Measurements from ENCODE around the gene HADHB.

The HADHB gene

GRCh38 chr2:26273501-26273900 is 28.8 kb downstream of the HADHB start:
- TF ChIP-seq CTCF (conservative IDR thresholded peaks at IDR 0.05; ENCODE audit: control insufficient read depth, insufficient read depth, low read depth, low read length) = no peak
- H3K4me3 ChIP-seq (ENCODE audit: control insufficient read depth, low read depth, low read length) = no peak overlapping the region
- peak; percentile 4 for DNase-seq (ENCODE audit: low read depth)

- peak; percentile 97 for DNase-seq (ENCODE audit: low read depth)
- no peak for TF ChIP-seq CTCF (conservative IDR thresholded peaks at IDR 0.05; ENCODE audit: control insufficient read depth, insufficient read depth, low read depth, low read length)
- H3K4me3 ChIP-seq (ENCODE audit: control insufficient read depth, low read depth, low read length) = no peak overlapping the region
Measured at GRCh38 chr2:26274058-26274613, 29.4 kb downstream of the HADHB start.

DNA sequence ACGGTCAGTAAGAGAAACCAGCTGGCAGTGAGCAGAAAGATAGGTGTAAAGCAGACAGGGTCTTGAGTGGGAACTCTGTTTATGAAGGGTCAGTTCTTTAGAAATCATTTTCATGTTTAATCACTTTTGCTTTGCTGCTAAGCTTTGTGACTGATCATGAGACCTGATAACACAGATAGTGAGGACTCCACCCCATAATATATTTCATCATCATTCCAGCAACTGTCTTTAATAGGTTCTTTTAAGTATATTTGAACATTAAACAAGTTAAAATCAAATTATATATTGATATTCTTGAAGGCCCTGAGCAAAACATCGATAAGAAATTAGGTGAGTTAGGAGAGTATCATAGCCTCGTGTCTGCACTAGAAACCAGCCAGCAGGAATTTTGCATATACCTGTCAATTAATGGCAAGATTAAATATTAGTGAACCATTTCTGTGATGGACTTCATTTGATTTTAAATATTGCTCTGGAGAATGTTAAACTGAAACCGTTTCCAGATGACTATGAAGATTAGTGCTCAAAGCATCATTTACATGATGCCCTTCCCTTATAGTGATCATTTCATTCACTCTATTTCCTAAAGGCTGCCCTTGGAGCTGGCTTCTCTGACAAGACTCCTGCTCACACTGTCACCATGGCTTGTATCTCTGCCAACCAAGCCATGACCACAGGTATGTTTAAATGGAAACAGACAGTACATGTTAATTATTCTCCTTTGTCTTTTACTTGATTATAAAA is 31.9 kb downstream of the HADHB start:
- DNase-seq (ENCODE audit: low read depth) = no peak
- no peak for TF ChIP-seq CTCF (conservative IDR thresholded peaks at IDR 0.05; ENCODE audit: control insufficient read depth, insufficient read depth, low read depth, low read length)
- H3K4me3 ChIP-seq (ENCODE audit: control insufficient read depth, low read depth, low read length) = no peak overlapping the region

GRCh38 chr2:26279886-26280285 is 35.1 kb downstream of the HADHB start:
- no peak overlapping the region for H3K4me3 ChIP-seq (ENCODE audit: control insufficient read depth, low read depth, low read length)
- DNase-seq (ENCODE audit: low read depth) = no peak
- no peak for TF ChIP-seq CTCF (conservative IDR thresholded peaks at IDR 0.05; ENCODE audit: control insufficient read depth, insufficient read depth, low read depth, low read length)

DNA sequence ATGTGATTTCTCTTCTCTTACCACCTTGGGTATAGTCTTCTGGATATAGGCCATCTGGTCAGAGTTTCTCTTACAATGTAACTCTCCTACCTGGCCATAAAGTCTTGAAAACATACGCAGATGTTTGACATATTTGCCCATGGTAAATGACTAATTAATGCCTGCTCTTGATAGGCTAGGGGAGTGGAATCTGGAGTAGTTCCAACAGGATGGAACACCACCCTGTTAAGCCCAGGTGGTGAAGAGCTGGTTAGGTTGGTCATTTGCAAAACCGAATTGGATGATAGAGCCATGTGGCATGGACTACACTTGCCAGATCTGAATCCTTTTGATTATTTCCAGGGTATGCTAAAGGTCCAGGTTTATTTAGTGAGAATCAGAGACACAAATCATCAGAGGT is 36.5 kb downstream of the HADHB start:
- no peak overlapping the region for H3K4me3 ChIP-seq (ENCODE audit: control insufficient read depth, low read depth, low read length)
- TF ChIP-seq CTCF (conservative IDR thresholded peaks at IDR 0.05; ENCODE audit: control insufficient read depth, insufficient read depth, low read depth, low read length) = no peak
- DNase-seq (ENCODE audit: low read depth) = no peak

DNA sequence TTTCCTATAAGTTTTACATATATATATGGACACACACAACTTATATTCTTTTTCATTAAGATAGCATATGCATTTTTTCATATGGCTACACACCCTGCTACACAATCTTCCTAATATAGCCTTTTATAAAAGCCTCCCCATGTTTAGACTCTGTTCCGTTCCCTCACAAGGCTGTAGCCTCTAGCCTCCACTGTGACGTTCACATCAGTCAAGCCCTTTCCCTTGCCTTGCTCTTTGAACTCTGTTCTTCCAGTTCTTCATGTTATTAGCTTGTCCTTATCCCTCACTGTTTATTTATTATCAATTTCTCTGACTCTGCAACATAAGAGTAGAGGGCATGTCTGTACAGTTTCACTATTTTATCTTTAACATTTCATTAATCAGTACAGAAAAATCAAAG is 38.9 kb downstream of the HADHB start:
- no peak overlapping the region for H3K4me3 ChIP-seq (ENCODE audit: control insufficient read depth, low read depth, low read length)
- no peak for DNase-seq (ENCODE audit: low read depth)
- TF ChIP-seq CTCF (conservative IDR thresholded peaks at IDR 0.05; ENCODE audit: control insufficient read depth, insufficient read depth, low read depth, low read length) = no peak

Data from fibroblast of mammary gland (primary cell).